ENCODE data around the gene MAP2K6. TPM values are rescaled to one million over a fixed set of nuclear protein-coding genes. Genes with fewer than 3 reads are reported as not detected.

MAP2K6 gene
- total RNA-seq, 1 experiment from 2014 or later: 17.7 TPM

GRCh38 chr17:69524854-69525253 lies 110.4 kb downstream of the MAP2K6 start:
- H3K27me3 Mint-ChIP-seq (ENCODE audit: low read depth): no peaks in the 10 kb centered on the region
- no peak overlapping the region for H2BK120ac ChIP-seq (ENCODE audit: low read depth, low read length, poor library complexity, severe bottlenecking)
- WGBS (ENCODE audit: extremely low coverage, insufficient read length, low lambda C conversion rate): no CpG with 5 or more reads among the region's 4 CpGs
- no peaks in the 10 kb centered on the region for H4K20me1 ChIP-seq (ENCODE audit: control insufficient read depth, insufficient read depth, insufficient read length)
- no peak overlapping the region for H3K9ac ChIP-seq (ENCODE audit: extremely low read depth, insufficient read length, low read length)
- no peaks in the 10 kb centered on the region for H3K9me3 ChIP-seq (ENCODE audit: control insufficient read depth, low read depth, low read length)
- H3K4me3 Mint-ChIP-seq: no peak overlapping the region
- no peak overlapping the region for H3K4ac ChIP-seq (ENCODE audit: low read depth, low read length)
- no peak overlapping the region for H3K4me2 ChIP-seq (ENCODE audit: insufficient read depth, insufficient read length, low read length)
- no peak overlapping the region for H4K91ac ChIP-seq (ENCODE audit: insufficient read length, low read depth, low read length)
- no peak overlapping the region for H2BK5ac ChIP-seq (ENCODE audit: insufficient read length, low read length)
- H3K79me1 ChIP-seq (ENCODE audit: insufficient read depth, low read depth, low read length, poor library complexity, severe bottlenecking): no peaks in the 10 kb centered on the region
- H3K23ac ChIP-seq (ENCODE audit: insufficient read length, low read depth, low read length): no peak overlapping the region
- no peak overlapping the region for H2BK15ac ChIP-seq (ENCODE audit: low read depth, low read length)
- no peaks in the 10 kb centered on the region for H3K79me2 ChIP-seq (ENCODE audit: insufficient read depth, low read length)
- no peak overlapping the region for H4K5ac ChIP-seq (ENCODE audit: insufficient read length, low read depth, low read length)
- no peak overlapping the region for H3K27ac ChIP-seq (ENCODE audit: insufficient read length, low read depth, low read length)
- H3K36me3 Mint-ChIP-seq (ENCODE audit: insufficient read depth in 1 of 3, low read depth in 3 of 3): peaks cover 46 to 52% (median 51%) of the 10 kb centered on the region in 3 experiments
- H4K8ac ChIP-seq (replicated peaks; ENCODE audit: insufficient read length, low read depth, low read length): no peak overlapping the region
- H3K23me2 ChIP-seq (ENCODE audit: insufficient read length, low read depth, low read length, poor library complexity, severe bottlenecking): no peaks in the 10 kb centered on the region
- H2AFZ ChIP-seq (ENCODE audit: low read length): no peak overlapping the region
- H3K18ac ChIP-seq (ENCODE audit: insufficient read length, low read depth, low read length): no peak overlapping the region
- no peak overlapping the region for H2AK5ac ChIP-seq (ENCODE audit: insufficient read length, low read length)
- no peak for DNase-seq
- H3K9me3 Mint-ChIP-seq: peaks cover 0 to 4% of the 10 kb centered on the region in 2 experiments; a peak in 2 of 5 replicates
- H3K4me1 Mint-ChIP-seq: 0 out of 4 replicates have a peak, but pooled peaks cover 2 to 3% of the 10 kb centered on the region in 2 experiments
- H3T11ph ChIP-seq (ENCODE audit: low read length): no peak overlapping the region
- no peak overlapping the region for H3K27ac Mint-ChIP-seq
- no peak overlapping the region for H2BK20ac ChIP-seq (ENCODE audit: low read depth, low read length, poor library complexity, severe bottlenecking)
- H3K14ac ChIP-seq (ENCODE audit: insufficient read depth, low read length): no peak overlapping the region
- no peaks in the 10 kb centered on the region for H3K4me1 ChIP-seq (ENCODE audit: insufficient read depth, low read length)
- no peak for TF ChIP-seq CTCF (conservative IDR thresholded peaks at IDR 0.05)
- no peaks in the 10 kb centered on the region for H3K27me3 ChIP-seq (ENCODE audit: insufficient read depth, low read length)
- no peak overlapping the region for H3K56ac ChIP-seq (ENCODE audit: insufficient read length, low read depth, low read length)
- H2BK12ac ChIP-seq (ENCODE audit: insufficient read length, low read depth, low read length): no peak overlapping the region
